Dermis microvascular lymphatic vessel endothelial cell (primary cell): ENCODE results near the gene DOCK4. TPM values are rescaled to one million over a fixed set of nuclear protein-coding genes. Genes with fewer than 3 reads are reported as not detected.

Experiments
- DNase-seq, 2 donors: peaks; one replicate each; pipeline versions ENCODE4 v3.0.0 to v3.0.0-alpha.2; 2010; ENCODE audit warnings: low read depth in 2 of 2
- total RNA-seq: library from RNA; depleted of rRNA; stranded (reverse); fragments of >200 nt; gene quantifications from 2 replicates; pipeline ENCODE4 v1.2.1, GENCODE V29; 2014

Gene DOCK4
- total RNA-seq, 1 donor from 2014 or later, result 59.7 TPM

DNA sequence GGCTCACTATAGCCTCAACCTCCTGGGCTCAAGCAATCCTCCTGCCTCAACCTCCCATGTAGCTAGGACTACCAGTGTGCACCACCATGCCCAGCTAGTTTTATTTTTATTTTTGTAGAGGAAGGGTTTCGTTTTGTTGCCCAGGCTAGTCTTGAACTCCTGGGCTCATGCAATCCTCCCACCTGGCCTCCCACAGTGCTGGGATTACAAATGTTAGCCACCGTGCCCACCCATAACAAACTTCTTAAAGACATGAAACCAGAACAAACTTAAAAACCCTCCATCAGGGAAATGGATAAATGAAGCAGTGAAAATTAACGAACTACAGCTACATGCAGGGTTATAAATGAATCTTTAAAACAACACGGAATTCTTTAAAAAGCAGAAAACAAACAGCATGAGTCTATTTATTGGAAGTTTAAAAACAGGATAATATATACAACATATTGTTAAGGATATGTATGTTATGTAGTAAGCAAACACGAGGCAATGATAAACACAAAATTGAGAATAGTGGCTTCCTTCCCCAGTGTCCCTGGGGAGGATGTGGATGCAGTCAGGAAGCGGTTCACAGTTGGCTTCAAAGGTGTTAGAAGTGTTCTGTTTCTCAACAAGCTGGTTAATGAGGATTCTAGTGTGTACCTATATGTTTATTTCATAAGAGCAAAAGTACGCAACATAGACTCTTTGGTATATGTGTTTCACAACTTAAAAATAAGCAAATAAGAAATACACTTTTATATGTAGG, 515.7 kb downstream of the DOCK4 start:
- no peak for DNase-seq

DNA sequence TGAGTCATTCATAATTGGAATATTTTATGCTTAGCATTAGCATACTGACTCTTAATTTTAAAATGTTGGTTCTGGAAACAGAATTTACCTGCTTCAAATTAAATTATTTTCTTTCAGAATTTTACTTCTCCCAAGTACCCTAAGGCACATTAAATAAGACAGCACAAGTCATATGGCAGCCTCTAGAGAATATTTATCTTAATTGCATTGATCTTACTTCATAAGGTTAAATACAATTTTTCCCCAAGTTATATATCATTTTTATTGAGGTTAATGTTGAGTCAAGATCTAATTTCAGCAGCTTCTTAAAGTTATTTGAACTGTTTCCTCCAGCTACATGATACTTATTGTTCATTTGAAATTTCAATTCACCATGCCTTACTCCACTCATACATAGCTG, 520.9 kb downstream of the DOCK4 start:
- DNase-seq, result no peak

DNA sequence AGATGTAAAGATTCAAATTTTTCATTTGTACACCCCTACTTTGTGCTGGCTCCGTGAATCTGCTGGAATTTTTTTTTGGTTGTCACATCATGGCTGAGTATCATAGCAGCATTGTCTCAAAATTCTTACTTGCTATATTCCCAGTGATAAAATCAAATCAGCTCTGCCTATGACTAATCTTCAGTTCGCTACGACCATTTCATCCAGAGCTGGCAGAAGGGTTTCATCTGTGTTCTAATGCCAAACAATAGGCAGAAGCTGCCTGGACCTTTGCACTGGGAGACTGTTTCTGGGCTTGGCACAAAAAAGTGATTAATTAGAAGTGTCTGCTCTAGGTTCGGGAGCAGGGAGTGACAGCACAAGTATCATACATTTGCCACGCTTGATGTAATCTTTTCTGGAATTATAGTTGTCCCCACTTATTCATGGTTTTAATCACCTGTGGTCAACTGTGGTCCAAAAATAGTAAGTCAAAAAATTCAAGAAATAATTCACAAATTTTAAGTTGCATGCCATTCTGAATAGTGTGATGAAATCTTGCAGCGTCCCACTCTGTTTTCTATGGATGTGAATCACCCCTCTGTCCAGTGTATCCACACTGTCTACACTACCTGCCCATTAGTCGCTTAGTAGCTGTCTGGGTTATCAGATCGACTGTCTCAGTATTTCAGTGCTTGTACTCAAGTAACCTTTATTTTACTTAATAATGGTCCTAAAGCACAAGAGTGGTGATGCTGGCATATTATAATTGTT, 523.4 kb downstream of the DOCK4 start:
- no peak for DNase-seq

DNA sequence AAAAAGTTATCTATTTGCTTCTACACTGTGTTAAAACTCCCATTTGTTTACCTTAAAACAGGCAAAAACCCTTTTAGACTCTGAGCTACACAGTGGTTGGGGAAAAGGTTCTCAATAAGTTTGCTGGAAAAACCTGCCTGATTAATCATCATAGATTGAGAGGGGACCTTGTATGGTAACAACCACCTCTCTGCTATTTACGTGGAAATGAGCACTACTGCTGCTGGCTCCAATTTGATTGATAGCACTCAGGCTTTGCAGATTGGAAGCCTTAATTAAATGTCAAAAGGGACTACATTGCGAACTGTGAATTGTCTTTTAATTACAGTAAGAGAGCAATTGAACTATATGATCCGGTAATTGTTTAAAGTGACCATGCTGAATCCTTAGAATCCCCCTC, 525.0 kb downstream of the DOCK4 start:
- no peak for DNase-seq

DNA sequence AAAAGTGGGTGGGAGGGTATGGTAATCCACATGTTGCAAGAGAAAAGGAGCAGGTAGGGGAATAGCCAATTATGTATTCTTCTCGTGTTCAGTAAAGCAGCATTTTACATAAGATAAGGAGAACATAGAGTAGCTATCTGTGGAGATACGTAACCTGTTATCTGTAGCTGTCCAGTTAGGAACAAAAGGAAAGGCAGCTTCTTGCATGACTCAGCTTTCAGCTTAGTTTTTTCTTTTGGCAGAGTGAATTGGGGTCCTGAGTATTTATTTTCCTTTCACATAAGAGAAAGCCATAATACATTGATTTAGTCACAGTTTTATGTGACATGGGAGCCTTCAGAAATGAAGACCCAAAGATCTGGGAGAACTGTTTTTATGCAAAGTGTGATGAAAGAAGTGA, 527.2 kb downstream of the DOCK4 start:
- DNase-seq, result no peak

DNA sequence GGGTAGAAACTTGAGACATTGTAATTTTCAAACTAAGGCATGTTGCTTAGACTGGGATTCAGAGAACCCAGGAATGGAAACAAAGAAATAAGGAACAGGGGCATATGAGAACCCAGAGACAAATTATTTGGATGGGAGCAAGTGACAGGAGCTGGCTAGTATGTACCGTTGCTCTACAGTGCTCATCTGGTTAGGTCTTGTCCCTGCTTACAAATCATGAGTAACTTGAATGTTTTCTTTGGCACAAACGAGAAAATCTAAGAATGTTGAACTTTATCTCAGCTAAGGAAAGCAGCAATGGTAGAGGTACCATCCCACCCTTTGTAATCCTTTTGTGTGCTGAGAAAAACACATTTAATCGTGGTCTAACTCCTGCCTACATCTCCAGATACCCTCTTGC, 527.9 kb downstream of the DOCK4 start:
- no peak for DNase-seq

DNA sequence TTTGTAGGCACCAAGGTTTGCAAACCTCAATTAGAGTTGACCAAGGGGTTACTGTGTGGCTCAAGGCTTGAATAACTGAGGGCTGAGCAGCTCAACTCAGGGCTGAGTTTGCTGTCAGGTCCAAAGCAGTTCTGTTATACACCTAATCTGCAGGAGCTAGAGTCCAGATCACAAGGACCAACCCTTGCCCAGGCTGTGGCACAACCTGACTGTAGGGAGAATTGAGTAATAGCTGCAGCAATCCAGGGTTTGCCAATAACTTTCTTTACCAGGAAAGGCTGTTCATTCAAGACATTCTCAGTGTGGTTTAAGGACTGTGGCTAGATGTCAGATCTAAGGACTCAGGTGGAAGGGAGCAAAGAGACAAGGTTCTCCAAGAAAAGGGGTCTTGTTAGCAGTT, 528.4 kb downstream of the DOCK4 start:
- DNase-seq, result no peak

DNA sequence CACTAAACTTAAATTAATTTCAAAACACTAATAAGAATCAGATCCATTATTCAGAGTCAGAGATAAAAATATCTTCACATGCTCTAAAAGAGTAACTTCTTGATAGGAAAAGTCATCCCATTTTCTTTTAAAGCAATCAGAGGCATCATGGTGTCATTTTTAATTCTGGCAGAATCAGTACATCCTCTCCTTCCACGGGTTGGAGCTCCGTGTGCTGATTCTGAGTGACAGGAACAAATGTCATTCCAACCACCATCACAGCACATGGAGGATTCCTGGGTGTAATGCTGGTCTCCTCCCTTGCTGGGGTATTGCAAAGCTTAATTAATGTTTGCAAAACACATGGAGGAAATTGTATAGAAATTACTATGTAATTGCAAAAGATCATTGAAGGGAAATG, 529.4 kb downstream of the DOCK4 start:
- DNase-seq, result no peak

Other genes starting within 250 kb of the DOCK4 start
- 37.0 and 43.1 TPM in 2 replicates for gene ZNF277, start 296 bp upstream of the DOCK4 start, total RNA-seq
- gene IFRD1, start 244.1 kb upstream of the DOCK4 start, total RNA-seq, result 25.5 and 30.3 TPM in 2 replicates